ENCODE results near the gene NFKBIL1.
"Not testable (repeated sequence)": the region's sequence is repeated elsewhere in the genome, so short reads cannot be mapped to it uniquely, and the experiment has no call there.

Gene NFKBIL1

DNA sequence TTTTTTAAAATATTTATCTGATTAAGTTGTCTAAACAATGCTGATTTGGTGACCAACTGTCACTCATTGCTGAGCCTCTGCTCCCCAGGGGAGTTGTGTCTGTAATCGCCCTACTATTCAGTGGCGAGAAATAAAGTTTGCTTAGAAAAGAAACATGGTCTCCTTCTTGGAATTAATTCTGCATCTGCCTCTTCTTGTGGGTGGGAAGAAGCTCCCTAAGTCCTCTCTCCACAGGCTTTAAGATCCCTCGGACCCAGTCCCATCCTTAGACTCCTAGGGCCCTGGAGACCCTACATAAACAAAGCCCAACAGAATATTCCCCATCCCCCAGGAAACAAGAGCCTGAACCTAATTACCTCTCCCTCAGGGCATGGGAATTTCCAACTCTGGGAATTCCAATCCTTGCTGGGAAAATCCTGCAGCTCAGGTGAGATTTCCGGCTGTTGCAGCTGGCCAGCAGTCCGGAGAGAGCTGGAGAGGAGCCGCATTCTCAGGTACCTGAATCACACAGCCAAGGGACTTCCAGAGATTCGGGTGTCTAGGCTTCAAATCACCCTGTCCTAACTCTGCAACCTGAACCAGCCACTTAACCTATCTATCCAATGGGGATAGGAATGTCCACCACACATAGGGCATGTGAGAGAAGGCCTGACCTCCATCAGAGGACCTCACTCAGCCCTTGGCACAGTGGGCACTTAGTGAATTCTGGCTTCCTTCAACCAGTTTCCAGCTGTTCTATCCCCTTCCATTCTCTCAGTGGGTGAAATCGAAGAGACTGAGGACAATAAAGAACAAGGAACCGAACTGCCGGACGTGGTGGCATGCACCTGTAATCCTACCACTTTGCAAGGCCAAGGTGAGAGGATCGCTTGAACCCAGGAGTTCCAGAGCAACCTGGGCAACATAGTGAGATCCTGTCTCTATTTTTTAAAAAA is 31.0 kb downstream of the NFKBIL1 start:
- peak; percentile 29 for FAIRE-seq
- DNase-seq (ENCODE audit: extremely low spot score, insufficient read length, low read depth): no peak

- DNase-seq (ENCODE audit: extremely low spot score, insufficient read length, low read depth) (no peak), FAIRE-seq (no peak)
Observed at GRCh38 chr6:31579119-31579505, 31.7 kb downstream of the NFKBIL1 start.

GRCh38 chr6:31579546-31580437 is 32.4 kb downstream of the NFKBIL1 start:
- FAIRE-seq (peak; percentile 59), DNase-seq (ENCODE audit: extremely low spot score, insufficient read length, low read depth) (no peak)

DNA sequence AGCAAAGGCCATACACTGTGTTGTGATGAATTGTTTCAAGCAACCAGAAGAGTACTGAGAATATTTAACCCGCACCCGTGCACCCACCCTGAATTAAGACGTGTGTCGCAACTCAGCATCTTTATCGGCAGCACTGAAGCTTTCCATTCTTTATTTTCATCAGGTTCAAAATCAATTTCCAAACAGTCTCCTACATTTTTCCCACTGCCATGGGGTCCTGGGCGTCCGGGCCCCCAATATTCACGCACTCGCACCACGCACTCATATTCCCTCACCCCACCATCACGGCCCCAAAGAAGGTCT is 33.0 kb downstream of the NFKBIL1 start:
- FAIRE-seq (no peak), DNase-seq (ENCODE audit: extremely low spot score, insufficient read length, low read depth) (no peak)

GRCh38 chr6:31580807-31581433 is 33.5 kb downstream of the NFKBIL1 start:
- DNase-seq (ENCODE audit: extremely low spot score, insufficient read length, low read depth) (no peak), FAIRE-seq (peak; percentile 83)

GRCh38 chr6:31581434-31582229 is 34.2 kb downstream of the NFKBIL1 start:
- FAIRE-seq (no peak), DNase-seq (ENCODE audit: extremely low spot score, insufficient read length, low read depth) (no peak)

DNA sequence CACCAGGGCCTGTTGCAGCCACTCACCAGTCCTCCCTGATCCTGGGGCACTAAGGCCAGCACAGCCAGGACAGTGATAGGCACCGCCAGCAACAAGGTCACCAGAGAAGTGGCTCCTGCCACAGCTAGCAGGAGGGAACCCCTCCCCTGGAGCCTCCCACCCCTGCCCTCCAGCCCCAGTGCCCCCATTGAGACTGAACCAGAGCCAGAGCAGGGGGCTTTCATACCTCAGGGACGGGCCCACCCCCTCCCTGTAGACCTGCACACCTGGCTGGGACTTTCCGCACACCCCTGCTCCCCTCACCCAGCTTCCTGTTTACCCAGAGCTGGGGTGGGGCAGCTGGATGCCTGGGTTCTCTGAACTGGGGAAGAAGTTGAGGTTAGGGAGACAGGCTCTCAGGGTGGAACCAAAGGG is 34.8 kb downstream of the NFKBIL1 start, which contains the start of gene LTB:
LTB (minus strand) TSS at position 195 of the 414 bp plus-strand sequence; CDS start at position 188, 7 bp downstream.
- peak; percentile 39 for FAIRE-seq

GRCh38 chr6:31585491-31585890 is 38.1 kb downstream of the NFKBIL1 start:
- peak; percentile 78 for FAIRE-seq
- no peak for DNase-seq (ENCODE audit: extremely low spot score, insufficient read length, low read depth)

More for the DNA sequence above, 34.8 kb downstream of the NFKBIL1 start, which contains the start of gene LTB:
- DNase-seq (ENCODE audit: extremely low spot score, insufficient read length, low read depth): no peak

DNA sequence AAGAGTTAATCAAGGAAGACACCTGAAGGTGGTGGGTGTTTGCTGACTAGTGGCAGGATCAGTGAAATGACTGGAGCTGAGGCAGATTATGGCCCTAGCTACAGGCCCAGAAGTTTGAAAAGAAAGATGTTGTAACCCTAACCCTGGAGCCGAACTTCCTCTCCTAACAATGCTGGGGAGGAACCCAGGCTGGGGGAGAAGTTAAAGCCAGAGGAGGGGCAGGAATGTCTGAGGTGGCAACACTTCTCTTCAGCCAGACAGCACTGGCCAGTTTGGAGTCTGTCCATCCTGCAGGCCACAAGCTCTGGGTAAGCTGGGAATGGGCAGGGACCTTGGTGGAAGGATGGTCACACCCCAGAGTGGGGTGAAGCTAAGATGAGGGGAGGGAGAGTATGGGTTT is 38.6 kb downstream of the NFKBIL1 start, which contains the start of gene LST1:
LST1 (plus strand) TSS at position 270 of the 400 bp plus-strand sequence. CDS start 1,023 bp downstream, outside the sequence.
- DNase-seq (ENCODE audit: extremely low spot score, insufficient read length, low read depth) (no peak), FAIRE-seq (no peak)

DNA sequence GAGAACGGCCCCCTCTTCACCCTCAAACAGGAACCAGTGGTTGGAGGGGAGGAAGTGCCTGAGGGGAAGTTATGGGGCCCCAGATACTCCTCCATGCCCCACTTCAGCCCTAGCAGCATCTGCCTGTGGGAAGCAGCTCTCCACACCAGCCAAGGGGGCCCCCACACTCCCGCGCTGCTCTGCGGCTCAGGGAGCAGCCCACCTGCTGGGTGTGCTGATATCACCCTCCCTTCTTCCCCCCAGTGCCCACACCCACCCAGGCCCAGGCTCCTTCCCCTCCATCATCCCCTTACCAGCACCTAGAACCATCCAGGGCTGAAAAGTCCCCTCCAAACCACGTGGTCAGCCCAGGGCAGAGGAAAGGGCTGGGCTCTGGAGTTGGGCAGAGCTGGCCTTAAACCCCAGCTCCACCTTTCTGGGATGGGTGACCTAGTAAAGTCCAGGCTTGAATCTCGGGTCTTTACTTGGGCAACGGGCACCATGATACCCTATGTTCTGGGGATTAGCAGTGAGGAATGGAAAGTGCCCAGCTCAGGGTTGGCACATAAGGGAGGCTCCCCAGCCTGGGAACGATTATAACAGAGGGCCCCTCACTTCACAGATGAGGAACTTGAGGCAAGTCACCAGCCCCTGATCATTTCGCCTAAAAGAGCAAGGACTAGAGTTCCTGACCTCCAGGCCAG is 39.3 kb downstream of the NFKBIL1 start:
- FAIRE-seq (peak; percentile 78), DNase-seq (ENCODE audit: extremely low spot score, insufficient read length, low read depth) (no peak)

- no peak for DNase-seq (ENCODE audit: extremely low spot score, insufficient read length, low read depth)
- peak; percentile 84 for FAIRE-seq
Observed at GRCh38 chr6:31587791-31588777, 40.7 kb downstream of the NFKBIL1 start.

DNA sequence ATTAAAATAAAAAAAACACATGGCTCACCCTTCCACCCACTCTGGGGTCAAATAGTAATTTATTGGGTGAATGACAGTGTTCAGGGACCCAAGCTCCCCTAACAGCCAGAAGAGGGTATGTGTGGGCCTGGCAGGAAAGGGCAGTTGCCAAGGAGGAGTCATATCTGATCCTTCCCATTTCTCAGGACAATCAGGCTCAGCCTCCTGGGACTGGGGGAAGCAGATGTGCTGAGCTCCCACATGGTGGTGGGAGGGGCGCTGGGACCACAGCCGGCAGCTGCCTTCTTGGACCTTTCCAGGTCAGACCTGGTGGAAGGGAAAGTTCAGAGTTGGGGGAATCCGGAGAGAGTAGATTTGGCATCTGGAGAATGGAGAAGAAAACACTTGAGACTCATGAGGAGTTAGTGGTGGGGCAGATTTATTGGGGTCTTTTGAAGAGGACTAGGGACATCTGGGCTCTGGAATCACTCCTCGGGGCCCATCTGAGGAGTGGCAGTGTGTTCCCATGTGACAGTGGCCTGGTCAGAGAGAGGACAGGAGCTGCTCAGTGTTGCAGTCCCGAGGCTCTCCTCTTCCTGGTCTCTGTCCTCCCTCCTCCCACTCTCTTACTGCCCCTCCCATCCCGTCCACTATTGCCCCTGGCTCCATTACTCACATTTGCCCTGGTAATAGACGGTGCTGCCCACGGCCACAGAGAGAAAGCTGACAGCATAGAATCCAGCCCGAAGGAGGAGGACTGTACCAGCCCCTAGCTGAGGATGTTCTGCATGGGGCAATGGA is 41.7 kb downstream of the NFKBIL1 start:
- no peak for FAIRE-seq
- no peak for DNase-seq (ENCODE audit: extremely low spot score, insufficient read length, low read depth)

DNA sequence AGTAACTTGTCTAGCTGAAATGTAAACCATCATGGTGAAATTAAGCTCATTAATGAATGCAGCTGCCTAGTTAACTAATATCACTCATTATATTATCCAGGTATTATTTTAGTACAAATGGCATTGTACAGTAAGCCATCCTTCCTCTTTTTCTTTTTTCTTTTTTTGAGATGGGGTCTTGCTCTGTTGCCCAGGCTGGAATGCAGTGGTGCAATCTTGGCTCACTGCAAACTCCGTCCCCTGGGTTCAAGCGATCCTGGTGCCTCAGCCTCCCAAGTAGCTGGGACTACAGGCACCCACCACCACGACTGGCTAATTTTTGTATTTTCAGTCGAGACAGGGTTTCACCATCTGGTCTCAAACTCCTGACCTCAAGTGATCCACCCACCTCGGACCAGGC is 43.3 kb downstream of the NFKBIL1 start:
- not testable (repeated sequence) for DNase-seq (ENCODE audit: extremely low spot score, insufficient read length, low read depth); FAIRE-seq

DNA sequence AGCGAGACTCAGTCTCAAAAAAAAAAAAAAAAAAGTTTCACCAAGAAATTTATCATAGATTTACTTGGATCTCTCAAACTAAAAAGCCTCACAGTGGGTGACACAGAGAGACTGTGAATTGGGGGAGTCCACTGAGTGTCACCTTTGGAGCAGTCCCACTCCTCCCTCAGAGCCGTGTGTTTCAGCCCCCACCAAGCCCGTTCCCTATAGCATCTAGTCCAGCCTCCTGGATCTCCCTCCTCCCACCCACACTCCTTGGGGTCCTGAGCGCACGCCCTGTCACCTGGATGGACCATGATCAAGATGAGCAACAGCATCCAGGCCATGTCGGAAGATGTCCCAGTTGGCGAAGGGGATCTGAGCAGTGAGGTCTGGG is 45.0 kb downstream of the NFKBIL1 start:
- DNase-seq (ENCODE audit: extremely low spot score, insufficient read length, low read depth): no peak
- no peak for FAIRE-seq

GRCh38 chr6:31597006-31597405 is 49.6 kb downstream of the NFKBIL1 start:
- DNase-seq (ENCODE audit: extremely low spot score, insufficient read length, low read depth): no peak
- peak; percentile 74 for FAIRE-seq

- FAIRE-seq (no peak), DNase-seq (ENCODE audit: extremely low spot score, insufficient read length, low read depth) (no peak)
Observed at GRCh38 chr6:31607317-31607716, 59.9 kb downstream of the NFKBIL1 start.
